Uterus (tissue), 4 donors: ENCODE measurements around the gene SLC25A26. TPM values are rescaled to one million over a fixed set of nuclear protein-coding genes. Genes with fewer than 3 reads are reported as not detected.
"Not testable (repeated sequence)": the region's sequence is repeated elsewhere in the genome, so short reads cannot be mapped to it uniquely, and the experiment has no call there.

ENCODE experiments used
- DNase-seq, 2 donors: peaks; one replicate each; pipeline ENCODE4 v3.0.0-alpha.2; 2019 to 2020
- H3K27ac ChIP-seq, 2 donors: fragments of 200-600 bp; sonication (generic); 1 replicate in 1 of 2; 2 replicates in 1 of 2; pipeline ENCODE4 v1.5.1; 2016 to 2018
- H3K27me3 ChIP-seq, 2 donors: fragments of 200-600 bp; sonication (generic); one replicate each; pipeline ENCODE4 v1.5.1; 2018 to 2019; ENCODE audit warnings: control low read depth in 1 of 2
- H3K36me3 ChIP-seq, 2 donors: fragments of 200-600 bp; sonication (generic); one replicate each; pipeline ENCODE4 v1.5.1; 2019; ENCODE audit warnings: control low read depth in 1 of 2
- H3K4me1 ChIP-seq, 2 donors: fragments of 200-600 bp; sonication (generic); one replicate each; pipeline ENCODE4 v1.5.1; 2018 to 2019; ENCODE audit warnings: control low read depth in 1 of 2
- H3K4me3 ChIP-seq, 2 donors: fragments of 200-600 bp; sonication (generic); 1 replicate in 1 of 2; 2 replicates in 1 of 2; pipeline ENCODE4 v1.5.1; 2018 to 2019; ENCODE audit warnings: mild to moderate bottlenecking in 1 of 2
- H3K9me3 ChIP-seq, 2 donors: fragments of 200-600 bp; sonication (generic); one replicate each; pipeline ENCODE4 v1.5.1; 2019; ENCODE audit warnings: control low read depth in 1 of 2
- POLR2A ChIP-seq, 2 donors: fragments of 450-650 bp; IDR thresholded peaks; one replicate each; pipeline ENCODE4 v1.6.1; 2016; ENCODE audit warnings: antibody characterized with exemption in 2 of 2, mild to moderate bottlenecking in 1 of 2, moderate library complexity in 1 of 2
- intact Hi-C: fragments of 100-400 bp; cut with DNase I; formaldehyde crosslinking; loops from one replicate; pipeline ENCODE4 v1.15.1; 2023; ENCODE audit warnings: low total_unique reads
- total RNA-seq, 4 donors: library from RNA; depleted of rRNA in 3 of 4; stranded (reverse); fragments of >200 nt in 3 of 4; gene quantifications; one replicate each; pipeline versions ENCODE4 v1.1.0 to v1.2.4, GENCODE V29; 2014 to 2023
- TF ChIP-seq, protein P1 (sequence below), 4 experiments: fragments of 200-600 bp in 2 of 4; fragments of 450-650 bp in 2 of 4; sonication (generic) in 2 of 4; IDR thresholded peaks; one replicate each; pipeline ENCODE4 v1.5.1; 2016 to 2019; ENCODE audit warnings: antibody characterized with exemption in 4 of 4, mild to moderate bottlenecking in 2 of 4, moderate library complexity in 1 of 4
- donor health status: DM: yes; HTN: yes; CAD: no.

The SLC25A26 gene
- total RNA-seq, 4 donors from 2014 or later = 10.6 to 24.9 (median 17.8) TPM

- Histone ChIP-seq H3K27me3 (no peaks in the 10 kb centered on the region), H3K4me3 (peak overlapping the region; percentile 58 to 65), H3K9me3 (no peaks in the 10 kb centered on the region), H3K36me3 (no peaks in the 10 kb centered on the region), H3K4me1 (no peaks in the 10 kb centered on the region), H3K27ac (peak overlapping the region; percentile 53 to 73)
- no peak for TF ChIP-seq POLR2A (IDR thresholded peaks at IDR 0.05)
- TF ChIP-seq, protein P1, sequence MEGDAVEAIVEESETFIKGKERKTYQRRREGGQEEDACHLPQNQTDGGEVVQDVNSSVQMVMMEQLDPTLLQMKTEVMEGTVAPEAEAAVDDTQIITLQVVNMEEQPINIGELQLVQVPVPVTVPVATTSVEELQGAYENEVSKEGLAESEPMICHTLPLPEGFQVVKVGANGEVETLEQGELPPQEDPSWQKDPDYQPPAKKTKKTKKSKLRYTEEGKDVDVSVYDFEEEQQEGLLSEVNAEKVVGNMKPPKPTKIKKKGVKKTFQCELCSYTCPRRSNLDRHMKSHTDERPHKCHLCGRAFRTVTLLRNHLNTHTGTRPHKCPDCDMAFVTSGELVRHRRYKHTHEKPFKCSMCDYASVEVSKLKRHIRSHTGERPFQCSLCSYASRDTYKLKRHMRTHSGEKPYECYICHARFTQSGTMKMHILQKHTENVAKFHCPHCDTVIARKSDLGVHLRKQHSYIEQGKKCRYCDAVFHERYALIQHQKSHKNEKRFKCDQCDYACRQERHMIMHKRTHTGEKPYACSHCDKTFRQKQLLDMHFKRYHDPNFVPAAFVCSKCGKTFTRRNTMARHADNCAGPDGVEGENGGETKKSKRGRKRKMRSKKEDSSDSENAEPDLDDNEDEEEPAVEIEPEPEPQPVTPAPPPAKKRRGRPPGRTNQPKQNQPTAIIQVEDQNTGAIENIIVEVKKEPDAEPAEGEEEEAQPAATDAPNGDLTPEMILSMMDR (IDR thresholded peaks at IDR 0.05) = no peak
- intact Hi-C loops = no loop called here
- DNase-seq = no peak
These were observed 735 bp upstream of the SLC25A26 start for GRCh38 chr3:66220066-66220465.

DNA sequence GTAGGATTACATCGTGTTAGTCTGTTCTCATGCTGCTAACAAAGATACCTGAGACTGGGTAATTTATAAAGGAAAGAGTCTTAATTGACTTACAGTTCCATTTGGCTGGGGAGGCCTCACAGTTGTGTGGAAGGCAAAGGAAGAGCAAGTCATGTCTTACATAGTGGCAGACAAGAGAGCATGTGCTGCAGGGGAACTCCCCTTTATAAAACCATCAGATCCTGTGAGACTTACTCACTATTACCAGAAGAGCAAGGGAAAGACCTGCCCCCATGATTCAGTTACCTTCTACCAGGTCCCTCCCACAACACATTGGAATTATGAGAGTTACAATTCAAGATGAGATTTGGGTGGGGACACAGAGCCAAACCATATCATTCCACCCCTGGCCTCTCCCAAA lies 3.4 kb downstream of the SLC25A26 start:
- Histone ChIP-seq H3K27ac (no peak overlapping the region), H3K4me1 (no peaks in the 10 kb centered on the region), H3K36me3 (no peaks in the 10 kb centered on the region), H3K27me3 (no peaks in the 10 kb centered on the region), H3K9me3 (no peaks in the 10 kb centered on the region), H3K4me3 (no peak overlapping the region)
- TF ChIP-seq, protein P1 (IDR thresholded peaks at IDR 0.05) = no peak
- TF ChIP-seq POLR2A (IDR thresholded peaks at IDR 0.05) = no peak
- intact Hi-C loops = no loop called here
- no peak for DNase-seq

DNA sequence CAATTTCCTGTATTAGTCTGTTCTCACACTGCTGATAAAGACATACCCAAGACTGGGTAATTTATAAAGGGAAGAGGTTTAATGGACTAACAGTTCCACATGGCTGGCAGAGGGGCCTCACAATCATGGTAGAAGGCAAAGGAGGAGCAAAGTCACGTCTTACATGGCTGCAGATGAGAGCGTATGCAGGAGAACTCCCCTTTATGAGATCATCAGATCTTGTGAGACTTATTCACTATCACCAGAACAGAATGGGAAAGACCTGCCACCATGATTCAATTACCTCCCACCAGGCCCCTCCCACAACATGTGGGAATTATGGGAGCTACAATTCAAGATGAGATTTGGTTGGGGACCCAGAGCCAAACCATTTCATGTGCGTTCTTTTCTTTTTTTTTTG lies 5.3 kb downstream of the SLC25A26 start:
- H3K27me3 ChIP-seq, intact Hi-C loops, H3K9me3 ChIP-seq, H3K4me3 ChIP-seq, H3K36me3 ChIP-seq, H3K27ac ChIP-seq, H3K4me1 ChIP-seq, DNase-seq: not testable (repeated sequence)

- no peak overlapping the region for H3K27ac ChIP-seq
- intact Hi-C loops = no loop called here
- no peak overlapping the region for H3K4me3 ChIP-seq
- TF ChIP-seq POLR2A (IDR thresholded peaks at IDR 0.05) = no peak
- no peaks in the 10 kb centered on the region for H3K9me3 ChIP-seq
- no peaks in the 10 kb centered on the region for H3K36me3 ChIP-seq
- no peak for DNase-seq
- no peaks in the 10 kb centered on the region for H3K27me3 ChIP-seq
- H3K4me1 ChIP-seq = no peaks in the 10 kb centered on the region
These were observed 6.2 kb downstream of the SLC25A26 start for GRCh38 chr3:66227051-66227450.

DNA sequence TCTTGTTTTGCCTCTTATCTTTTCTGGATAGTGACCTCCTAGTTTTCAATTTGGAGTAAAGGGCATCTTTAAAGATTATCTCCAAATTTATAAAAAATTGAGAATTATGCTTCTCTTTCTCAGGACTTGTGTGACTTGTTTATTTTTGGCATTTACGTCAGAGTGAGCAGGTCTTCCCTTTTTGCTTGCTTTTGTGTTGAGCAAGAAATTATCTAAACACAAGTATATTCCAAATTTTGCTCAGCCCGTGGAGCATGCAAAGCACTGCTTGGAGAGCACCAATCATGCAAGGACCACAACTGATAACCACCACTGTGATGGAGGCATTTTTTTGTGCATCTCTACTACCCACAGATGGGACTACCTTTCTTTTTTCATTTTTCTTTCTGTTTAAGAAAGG lies 7.1 kb downstream of the SLC25A26 start:
- intact Hi-C loops = no loop called here
- Histone ChIP-seq H3K9me3 (no peaks in the 10 kb centered on the region), H3K36me3 (no peaks in the 10 kb centered on the region), H3K27ac (no peak overlapping the region), H3K4me1 (no peaks in the 10 kb centered on the region), H3K4me3 (no peak overlapping the region), H3K27me3 (no peaks in the 10 kb centered on the region)
- no peak for DNase-seq
- no peak for TF ChIP-seq POLR2A (IDR thresholded peaks at IDR 0.05)
- TF ChIP-seq, protein P1 (IDR thresholded peaks at IDR 0.05) = no peak

- no peaks in the 10 kb centered on the region for H3K36me3 ChIP-seq
- no peak overlapping the region for H3K4me3 ChIP-seq
- intact Hi-C loops = no loop called here
- H3K4me1 ChIP-seq = no peaks in the 10 kb centered on the region
- H3K27ac ChIP-seq = no peak overlapping the region
- H3K27me3 ChIP-seq = no peaks in the 10 kb centered on the region
- no peak for DNase-seq
- TF ChIP-seq POLR2A (IDR thresholded peaks at IDR 0.05) = no peak
- TF ChIP-seq, protein P1 (IDR thresholded peaks at IDR 0.05) = no peak
- H3K9me3 ChIP-seq = no peaks in the 10 kb centered on the region
These were observed 7.9 kb downstream of the SLC25A26 start for GRCh38 chr3:66228707-66229106.
